Endothelial cell of umbilical vein (primary cell): ENCODE results near the gene NEK6.

ENCODE experiments used
- EZH2 ChIP-seq: IDR thresholded peaks from 2 replicates; pipeline ENCODE4 v1.6.1; 2012; ENCODE audit warnings: borderline replicate concordance, low read depth, mild to moderate bottlenecking, moderate library complexity, low read length, inconsistent platforms; ENCODE audit not compliant: severe bottlenecking
- FOS ChIP-seq: IDR thresholded peaks from 2 replicates; pipeline ENCODE4 v1.6.1; 2011; ENCODE audit warnings: mild to moderate bottlenecking, low read length, moderate library complexity, borderline replicate concordance; ENCODE audit not compliant: insufficient read depth
- GATA2 ChIP-seq: IDR thresholded peaks from 2 replicates; pipeline ENCODE4 v1.7.0; 2011; ENCODE audit warnings: low read depth, mild to moderate bottlenecking, moderate library complexity, mixed read lengths, low read length; ENCODE audit not compliant: insufficient read length, insufficient read depth
- JUN ChIP-seq: IDR thresholded peaks from 2 replicates; pipeline ENCODE4 v1.6.1; 2011; ENCODE audit warnings: borderline replicate concordance, low read depth; ENCODE audit not compliant: insufficient read length, insufficient read depth
- MYC ChIP-seq: IDR thresholded peaks from one replicate; pipeline ENCODE4 v1.6.1; 2011; ENCODE audit warnings: mild to moderate bottlenecking, low read depth, low read length
- POLR2A ChIP-seq: IDR thresholded peaks from 2 replicates; pipeline ENCODE4 v1.6.1; 2012; ENCODE audit warnings: low read depth, mild to moderate bottlenecking, control low read depth, low read length
- POLR2AphosphoS5 ChIP-seq: IDR thresholded peaks from 2 replicates; pipeline ENCODE4 v1.6.1; 2012; ENCODE audit warnings: low read depth, mild to moderate bottlenecking, control low read depth, low read length, moderate library complexity; ENCODE audit not compliant: insufficient read depth
- TF ChIP-seq, protein P1 (sequence below), 2 donors: IDR thresholded peaks; 1 replicate in 1 of 2; 2 replicates in 1 of 2; pipeline ENCODE4 v1.5.1; 2011; ENCODE audit warnings: low read length in 2 of 2, mild to moderate bottlenecking in 2 of 2, moderate library complexity in 2 of 2, control low read depth in 1 of 2, inconsistent platforms in 1 of 2, low read depth in 1 of 2; ENCODE audit not compliant: insufficient read depth in 1 of 2; ENCODE audit errors: extremely low read depth in 1 of 2
- TF ChIP-seq, protein P2 (sequence below): IDR thresholded peaks from 2 replicates; pipeline ENCODE4 v1.6.1; 2011; ENCODE audit not compliant: insufficient read depth, insufficient read length

DNA sequence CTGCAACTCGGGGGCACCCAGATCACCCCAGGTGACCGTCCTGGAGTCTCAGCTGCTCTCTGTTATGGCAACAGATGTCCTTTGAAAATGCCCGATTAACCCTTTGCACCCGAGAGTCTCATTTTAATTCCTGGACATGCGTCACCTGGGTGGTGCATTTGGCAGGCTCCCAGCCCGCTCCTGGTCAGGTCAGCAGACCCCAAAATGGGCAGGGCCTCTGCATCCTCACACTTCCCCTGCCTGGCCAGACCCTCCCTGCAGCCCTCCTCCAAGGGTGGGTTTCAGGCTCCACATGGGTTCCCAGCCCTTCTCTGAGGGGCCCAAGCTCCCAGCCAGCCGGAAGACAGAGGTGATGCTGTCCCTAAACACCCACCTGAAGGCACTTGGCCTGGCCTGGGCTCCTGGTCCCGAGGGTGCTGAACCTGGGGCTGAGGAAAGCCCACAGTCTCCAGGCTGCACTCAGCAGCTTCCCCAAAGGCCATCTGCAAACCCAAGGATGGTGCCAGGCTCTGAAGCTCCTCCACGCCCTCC, 88.1 kb downstream of the NEK6 start:
- TF ChIP-seq FOS (no peak), POLR2A (no peak), JUN (no peak), POLR2AphosphoS5 (no peak), GATA2 (no peak), EZH2 (no peak), MYC (no peak)
- TF ChIP-seq, protein P1, sequence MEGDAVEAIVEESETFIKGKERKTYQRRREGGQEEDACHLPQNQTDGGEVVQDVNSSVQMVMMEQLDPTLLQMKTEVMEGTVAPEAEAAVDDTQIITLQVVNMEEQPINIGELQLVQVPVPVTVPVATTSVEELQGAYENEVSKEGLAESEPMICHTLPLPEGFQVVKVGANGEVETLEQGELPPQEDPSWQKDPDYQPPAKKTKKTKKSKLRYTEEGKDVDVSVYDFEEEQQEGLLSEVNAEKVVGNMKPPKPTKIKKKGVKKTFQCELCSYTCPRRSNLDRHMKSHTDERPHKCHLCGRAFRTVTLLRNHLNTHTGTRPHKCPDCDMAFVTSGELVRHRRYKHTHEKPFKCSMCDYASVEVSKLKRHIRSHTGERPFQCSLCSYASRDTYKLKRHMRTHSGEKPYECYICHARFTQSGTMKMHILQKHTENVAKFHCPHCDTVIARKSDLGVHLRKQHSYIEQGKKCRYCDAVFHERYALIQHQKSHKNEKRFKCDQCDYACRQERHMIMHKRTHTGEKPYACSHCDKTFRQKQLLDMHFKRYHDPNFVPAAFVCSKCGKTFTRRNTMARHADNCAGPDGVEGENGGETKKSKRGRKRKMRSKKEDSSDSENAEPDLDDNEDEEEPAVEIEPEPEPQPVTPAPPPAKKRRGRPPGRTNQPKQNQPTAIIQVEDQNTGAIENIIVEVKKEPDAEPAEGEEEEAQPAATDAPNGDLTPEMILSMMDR (IDR thresholded peaks at IDR 0.05; ENCODE audit: extremely low read depth in 1 of 2, insufficient read depth in 1 of 2, low read depth in 1 of 2, low read length in 2 of 2), result no peak
- TF ChIP-seq, protein P2, sequence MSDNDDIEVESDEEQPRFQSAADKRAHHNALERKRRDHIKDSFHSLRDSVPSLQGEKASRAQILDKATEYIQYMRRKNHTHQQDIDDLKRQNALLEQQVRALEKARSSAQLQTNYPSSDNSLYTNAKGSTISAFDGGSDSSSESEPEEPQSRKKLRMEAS, result no peak
